ENCODE measurements around the gene KCNAB1. TPM values are rescaled to one million over a fixed set of nuclear protein-coding genes. Genes with fewer than 3 reads are reported as not detected.

KCNAB1 gene
- total RNA-seq, 1 donor from 2014 or later: 3.9 TPM

DNA sequence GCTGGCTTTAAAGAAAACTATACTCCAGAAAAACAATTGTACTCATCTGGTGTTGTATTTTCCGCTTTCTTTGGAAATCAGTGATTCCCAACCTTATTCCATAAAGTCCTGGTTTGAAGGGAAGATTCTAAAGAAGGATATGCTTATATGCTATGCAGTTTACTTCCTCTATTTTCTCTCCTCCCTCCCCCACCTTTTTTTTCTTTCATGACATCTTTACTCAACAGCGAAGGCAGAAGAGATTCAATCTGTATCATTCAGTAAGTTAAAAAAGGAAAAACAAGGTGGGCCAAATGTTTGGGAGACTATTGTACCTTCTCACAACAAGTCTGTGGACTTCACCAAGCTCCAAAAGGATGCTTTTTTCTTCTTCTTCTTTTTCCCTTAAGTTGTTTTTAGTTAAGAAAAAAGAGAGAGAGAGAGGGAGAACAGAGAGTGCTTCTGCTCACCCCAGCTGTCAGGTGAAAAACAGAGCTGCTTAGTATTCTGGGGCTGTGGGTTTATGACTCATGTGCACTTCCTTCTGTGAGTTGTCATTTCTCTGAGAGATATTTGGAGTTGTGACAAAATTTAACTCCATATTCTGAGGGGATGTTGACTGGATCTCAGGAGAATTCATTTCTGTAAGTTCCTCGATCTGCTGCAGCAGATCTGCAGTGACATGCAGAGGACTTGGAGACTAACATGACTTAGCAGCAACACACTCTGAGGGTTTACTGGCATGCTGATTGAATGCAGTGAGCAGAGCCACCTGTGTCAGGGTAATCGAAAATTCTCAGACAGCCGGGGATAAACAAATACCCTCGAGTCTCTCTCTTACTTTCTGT, 363.8 kb downstream of the KCNAB1 start:
- peaks cover 12% of the 10 kb centered on the region for H3K4me1 ChIP-seq
- no peak for DNase-seq (ENCODE audit: extremely low spot score in 2 of 2)
- H3K27ac ChIP-seq: peak overlapping the region; percentile 50
- H3K36me3 ChIP-seq: no peaks in the 10 kb centered on the region
- no peak overlapping the region for H3K4me3 ChIP-seq
- no peaks in the 10 kb centered on the region for H3K27me3 ChIP-seq
- TF ChIP-seq, protein P1, sequence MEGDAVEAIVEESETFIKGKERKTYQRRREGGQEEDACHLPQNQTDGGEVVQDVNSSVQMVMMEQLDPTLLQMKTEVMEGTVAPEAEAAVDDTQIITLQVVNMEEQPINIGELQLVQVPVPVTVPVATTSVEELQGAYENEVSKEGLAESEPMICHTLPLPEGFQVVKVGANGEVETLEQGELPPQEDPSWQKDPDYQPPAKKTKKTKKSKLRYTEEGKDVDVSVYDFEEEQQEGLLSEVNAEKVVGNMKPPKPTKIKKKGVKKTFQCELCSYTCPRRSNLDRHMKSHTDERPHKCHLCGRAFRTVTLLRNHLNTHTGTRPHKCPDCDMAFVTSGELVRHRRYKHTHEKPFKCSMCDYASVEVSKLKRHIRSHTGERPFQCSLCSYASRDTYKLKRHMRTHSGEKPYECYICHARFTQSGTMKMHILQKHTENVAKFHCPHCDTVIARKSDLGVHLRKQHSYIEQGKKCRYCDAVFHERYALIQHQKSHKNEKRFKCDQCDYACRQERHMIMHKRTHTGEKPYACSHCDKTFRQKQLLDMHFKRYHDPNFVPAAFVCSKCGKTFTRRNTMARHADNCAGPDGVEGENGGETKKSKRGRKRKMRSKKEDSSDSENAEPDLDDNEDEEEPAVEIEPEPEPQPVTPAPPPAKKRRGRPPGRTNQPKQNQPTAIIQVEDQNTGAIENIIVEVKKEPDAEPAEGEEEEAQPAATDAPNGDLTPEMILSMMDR (IDR thresholded peaks at IDR 0.05): no peak
- TF ChIP-seq POLR2A (IDR thresholded peaks at IDR 0.05): no peak
- TF ChIP-seq POLR2AphosphoS5 (IDR thresholded peaks at IDR 0.05; ENCODE audit: insufficient read depth in 1 of 2, low read depth in 1 of 2): no peak
- intact Hi-C loops (cut with DNase I): no loop called here
- H3K9me3 ChIP-seq: no peaks in the 10 kb centered on the region

DNA sequence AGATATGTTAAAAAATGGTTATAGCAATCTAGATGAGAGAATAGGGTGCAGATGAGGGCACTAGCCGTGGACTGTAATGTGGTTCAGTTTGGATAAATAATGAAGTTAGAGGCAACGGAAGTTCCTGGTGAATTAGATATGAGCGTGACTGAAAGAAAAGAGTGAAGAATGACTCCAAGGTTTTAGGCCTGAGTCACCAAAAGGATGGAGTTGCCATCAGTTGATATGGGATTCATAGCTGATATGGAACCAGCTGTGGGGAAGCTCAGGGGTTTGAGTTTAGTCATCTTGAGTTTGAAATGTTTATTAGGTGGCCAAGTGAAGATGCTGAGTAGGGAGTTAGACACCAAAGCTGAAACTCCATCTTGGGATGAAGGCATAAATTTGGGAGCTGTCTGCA, 368.4 kb downstream of the KCNAB1 start:
- Histone ChIP-seq H3K4me1 (peaks cover 8% of the 10 kb centered on the region), H3K9me3 (no peaks in the 10 kb centered on the region), H3K36me3 (no peaks in the 10 kb centered on the region), H3K27me3 (no peaks in the 10 kb centered on the region), H3K4me3 (no peak overlapping the region), H3K27ac (no peak overlapping the region)
- DNase-seq (ENCODE audit: extremely low spot score in 2 of 2): no peak
- no peak for TF ChIP-seq POLR2AphosphoS5 (IDR thresholded peaks at IDR 0.05; ENCODE audit: insufficient read depth in 1 of 2, low read depth in 1 of 2)
- TF ChIP-seq, protein P1 (IDR thresholded peaks at IDR 0.05): no peak
- no peak for TF ChIP-seq POLR2A (IDR thresholded peaks at IDR 0.05)
- intact Hi-C loops (cut with DNase I): no loop called here

DNA sequence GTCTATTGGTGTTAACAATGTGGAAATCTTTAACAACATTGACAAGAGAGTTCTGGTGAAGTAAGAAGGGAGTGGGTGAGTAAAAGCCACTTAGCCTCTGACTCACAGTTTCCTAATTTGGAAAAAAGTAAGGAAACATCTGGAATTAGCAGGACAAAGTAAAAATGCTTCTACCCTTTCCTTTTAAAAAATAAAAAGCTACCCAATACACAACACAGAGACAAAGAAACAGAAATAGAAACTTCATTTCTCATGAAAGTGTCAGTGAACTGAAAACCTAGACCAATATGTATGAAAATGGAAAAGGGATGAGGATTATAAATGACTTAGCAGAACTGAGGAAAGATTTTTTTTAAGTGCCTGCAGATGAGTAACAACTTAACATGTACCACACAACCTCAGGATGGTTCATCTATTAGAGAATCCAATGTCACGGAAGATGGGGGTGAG, 369.1 kb downstream of the KCNAB1 start:
- H3K9me3 ChIP-seq: no peaks in the 10 kb centered on the region
- peaks cover 1% of the 10 kb centered on the region for H3K4me1 ChIP-seq
- no peak overlapping the region for H3K4me3 ChIP-seq
- no peaks in the 10 kb centered on the region for H3K27me3 ChIP-seq
- no peaks in the 10 kb centered on the region for H3K36me3 ChIP-seq
- no peak overlapping the region for H3K27ac ChIP-seq
- TF ChIP-seq POLR2A (IDR thresholded peaks at IDR 0.05) (no peak), POLR2AphosphoS5 (IDR thresholded peaks at IDR 0.05; ENCODE audit: insufficient read depth in 1 of 2, low read depth in 1 of 2) (no peak)
- TF ChIP-seq, protein P1 (IDR thresholded peaks at IDR 0.05): no peak
- intact Hi-C loops (cut with DNase I): no loop called here
- no peak for DNase-seq (ENCODE audit: extremely low spot score in 2 of 2)

DNA sequence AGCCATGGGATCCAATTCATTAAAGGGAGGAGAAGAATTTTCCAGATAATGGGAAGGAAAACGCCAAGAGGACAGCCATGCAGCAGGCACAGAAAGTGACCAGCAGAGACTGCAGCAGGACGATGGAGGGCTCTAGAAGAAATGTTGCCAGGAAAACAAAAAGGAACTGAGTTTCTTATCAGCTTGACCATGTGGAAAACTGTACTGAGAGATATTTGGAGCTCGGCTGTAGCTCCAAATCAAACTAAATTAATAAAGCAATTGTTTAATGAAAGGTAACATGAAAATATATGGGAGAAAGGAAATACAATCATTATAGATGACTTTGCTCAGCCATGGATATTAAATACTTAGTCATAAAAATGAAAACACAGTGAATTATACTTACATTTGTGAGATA, 370.8 kb downstream of the KCNAB1 start:
- no peaks in the 10 kb centered on the region for H3K4me1 ChIP-seq
- no peak overlapping the region for H3K27ac ChIP-seq
- no peaks in the 10 kb centered on the region for H3K36me3 ChIP-seq
- no peaks in the 10 kb centered on the region for H3K27me3 ChIP-seq
- no peaks in the 10 kb centered on the region for H3K9me3 ChIP-seq
- TF ChIP-seq POLR2A (IDR thresholded peaks at IDR 0.05): no peak
- TF ChIP-seq, protein P1 (IDR thresholded peaks at IDR 0.05): no peak
- TF ChIP-seq POLR2AphosphoS5 (IDR thresholded peaks at IDR 0.05; ENCODE audit: insufficient read depth in 1 of 2, low read depth in 1 of 2): no peak
- intact Hi-C loops (cut with DNase I): no loop called here
- no peak for DNase-seq (ENCODE audit: extremely low spot score in 2 of 2)
- H3K4me3 ChIP-seq: no peak overlapping the region

DNA sequence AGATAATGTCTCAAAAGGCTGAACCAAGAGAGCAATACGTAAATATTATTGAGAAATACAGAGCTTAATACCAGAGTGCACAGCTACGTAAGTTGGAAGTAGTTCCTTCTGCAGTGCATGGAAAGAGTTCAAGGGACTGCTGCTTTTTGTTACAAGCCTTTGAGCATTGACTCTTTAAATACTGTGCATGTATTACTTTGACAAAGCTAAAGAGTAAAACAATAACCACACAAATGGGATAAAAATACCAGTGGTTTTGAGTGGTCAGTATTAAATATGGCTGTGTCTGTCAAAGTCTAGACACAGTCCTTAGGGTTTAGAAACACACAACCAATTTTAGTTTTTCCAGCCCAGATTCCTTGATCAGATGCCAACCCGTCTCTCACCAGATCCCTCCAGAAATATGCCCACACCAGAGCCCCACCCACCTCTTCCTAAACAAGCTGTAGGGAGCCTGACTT, 372.5 kb downstream of the KCNAB1 start:
- intact Hi-C loops (cut with DNase I): no loop called here
- Histone ChIP-seq H3K4me3 (no peak overlapping the region), H3K4me1 (no peaks in the 10 kb centered on the region), H3K27me3 (no peaks in the 10 kb centered on the region), H3K36me3 (no peaks in the 10 kb centered on the region), H3K9me3 (no peaks in the 10 kb centered on the region), H3K27ac (no peak overlapping the region)
- no peak for DNase-seq (ENCODE audit: extremely low spot score in 2 of 2)
- TF ChIP-seq POLR2A (IDR thresholded peaks at IDR 0.05): no peak
- TF ChIP-seq, protein P1 (IDR thresholded peaks at IDR 0.05): no peak
- TF ChIP-seq POLR2AphosphoS5 (IDR thresholded peaks at IDR 0.05; ENCODE audit: insufficient read depth in 1 of 2, low read depth in 1 of 2): no peak
